LNCAP (cell line): Measurements from ENCODE around the gene MEGF6.

Experiments
- TF ChIP-seq, protein P1 (sequence below): fragments of 450-650 bp; IDR thresholded peaks from 2 replicates; pipeline ENCODE4 v1.5.1; 2017; ENCODE audit warnings: mild to moderate bottlenecking

MEGF6 gene

DNA sequence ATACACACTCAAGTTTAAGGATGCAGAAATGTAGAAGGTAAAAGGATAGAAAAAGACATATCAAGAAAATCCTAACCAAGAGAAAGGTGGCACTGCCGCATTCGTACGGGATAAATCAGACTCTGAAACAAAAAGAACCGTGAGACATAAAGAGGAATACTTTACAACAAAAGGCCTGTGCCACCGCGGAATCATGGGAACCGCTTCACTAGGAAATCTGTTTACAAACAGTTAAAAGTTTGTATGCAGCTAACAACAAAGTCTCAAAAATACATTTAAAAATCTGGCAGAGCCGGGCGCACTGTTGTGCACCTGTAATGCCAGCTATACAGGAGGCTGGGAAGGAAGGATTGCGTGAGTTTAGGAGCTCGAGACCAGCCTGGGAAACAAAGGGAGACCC, 30.5 kb upstream of the MEGF6 start:
- TF ChIP-seq, protein P1, sequence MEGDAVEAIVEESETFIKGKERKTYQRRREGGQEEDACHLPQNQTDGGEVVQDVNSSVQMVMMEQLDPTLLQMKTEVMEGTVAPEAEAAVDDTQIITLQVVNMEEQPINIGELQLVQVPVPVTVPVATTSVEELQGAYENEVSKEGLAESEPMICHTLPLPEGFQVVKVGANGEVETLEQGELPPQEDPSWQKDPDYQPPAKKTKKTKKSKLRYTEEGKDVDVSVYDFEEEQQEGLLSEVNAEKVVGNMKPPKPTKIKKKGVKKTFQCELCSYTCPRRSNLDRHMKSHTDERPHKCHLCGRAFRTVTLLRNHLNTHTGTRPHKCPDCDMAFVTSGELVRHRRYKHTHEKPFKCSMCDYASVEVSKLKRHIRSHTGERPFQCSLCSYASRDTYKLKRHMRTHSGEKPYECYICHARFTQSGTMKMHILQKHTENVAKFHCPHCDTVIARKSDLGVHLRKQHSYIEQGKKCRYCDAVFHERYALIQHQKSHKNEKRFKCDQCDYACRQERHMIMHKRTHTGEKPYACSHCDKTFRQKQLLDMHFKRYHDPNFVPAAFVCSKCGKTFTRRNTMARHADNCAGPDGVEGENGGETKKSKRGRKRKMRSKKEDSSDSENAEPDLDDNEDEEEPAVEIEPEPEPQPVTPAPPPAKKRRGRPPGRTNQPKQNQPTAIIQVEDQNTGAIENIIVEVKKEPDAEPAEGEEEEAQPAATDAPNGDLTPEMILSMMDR, result no peak

DNA sequence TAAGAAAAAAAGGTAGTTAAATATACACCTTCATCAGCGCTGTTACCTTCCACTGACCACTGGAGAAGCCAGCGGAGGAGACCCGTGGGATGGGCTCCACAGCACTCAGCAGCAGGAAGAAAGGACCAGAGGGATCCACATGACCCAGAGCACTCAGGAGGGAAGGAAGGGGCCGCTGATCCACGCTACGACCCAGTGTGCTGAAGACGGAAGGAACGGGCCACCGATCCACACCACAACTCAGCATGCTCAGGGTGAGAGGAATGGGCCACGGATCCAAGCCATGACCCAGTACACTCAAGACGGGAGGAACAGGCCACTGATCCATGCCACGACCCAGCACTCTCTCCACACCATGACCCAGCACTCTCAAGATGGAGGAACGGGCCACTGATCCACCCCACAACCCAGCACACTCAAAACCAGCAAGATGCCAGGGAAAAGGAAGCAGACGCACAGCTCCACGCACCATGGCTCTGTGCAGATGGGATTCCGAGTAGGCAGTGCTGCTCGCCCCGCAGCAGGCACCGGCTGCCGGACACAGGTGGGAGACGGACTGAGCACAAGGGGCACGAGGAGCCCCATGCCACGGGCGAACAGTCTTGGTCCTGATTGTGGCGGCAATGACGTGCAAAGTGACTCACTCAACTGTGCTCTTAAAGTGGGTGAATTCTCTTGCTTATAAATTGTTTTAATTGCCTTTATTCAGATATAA, 29.9 kb upstream of the MEGF6 start:
- TF ChIP-seq, protein P1, result no peak

DNA sequence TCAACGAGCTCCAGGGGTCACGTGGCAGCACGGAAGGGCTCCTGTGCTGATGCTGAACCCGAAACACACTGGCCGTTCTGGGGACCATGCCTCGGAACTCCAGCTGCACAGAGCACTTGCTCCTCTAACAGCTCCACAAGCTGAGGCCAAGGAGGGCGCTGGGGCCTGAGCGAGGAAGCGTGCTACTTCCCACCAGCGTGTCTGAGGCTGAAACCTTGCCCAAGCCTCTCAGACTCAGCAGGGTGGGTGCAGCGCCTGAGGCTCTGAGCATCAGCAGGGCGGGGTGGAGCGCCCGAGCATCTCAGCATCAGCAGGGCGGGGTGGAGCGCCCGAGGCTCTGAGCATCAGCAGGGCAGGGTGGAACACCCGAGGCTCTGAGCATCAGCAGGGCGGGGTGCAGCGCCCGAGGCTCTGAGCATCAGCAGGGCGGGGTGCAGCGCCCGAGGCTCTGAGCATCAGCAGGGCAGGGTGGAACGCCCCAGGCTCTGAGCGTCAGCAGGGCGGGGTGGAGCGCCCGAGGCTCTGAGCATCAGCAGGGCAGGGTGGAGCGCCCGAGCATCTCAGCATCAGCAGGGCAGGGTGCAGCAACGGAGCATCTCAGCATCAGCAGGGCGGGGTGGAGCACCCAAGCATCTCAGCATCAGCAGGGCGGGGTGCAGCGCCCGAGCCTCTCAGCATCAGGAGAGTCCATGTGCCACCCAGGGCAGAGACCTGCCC, 29.0 kb upstream of the MEGF6 start:
- TF ChIP-seq, protein P1, result no peak

DNA sequence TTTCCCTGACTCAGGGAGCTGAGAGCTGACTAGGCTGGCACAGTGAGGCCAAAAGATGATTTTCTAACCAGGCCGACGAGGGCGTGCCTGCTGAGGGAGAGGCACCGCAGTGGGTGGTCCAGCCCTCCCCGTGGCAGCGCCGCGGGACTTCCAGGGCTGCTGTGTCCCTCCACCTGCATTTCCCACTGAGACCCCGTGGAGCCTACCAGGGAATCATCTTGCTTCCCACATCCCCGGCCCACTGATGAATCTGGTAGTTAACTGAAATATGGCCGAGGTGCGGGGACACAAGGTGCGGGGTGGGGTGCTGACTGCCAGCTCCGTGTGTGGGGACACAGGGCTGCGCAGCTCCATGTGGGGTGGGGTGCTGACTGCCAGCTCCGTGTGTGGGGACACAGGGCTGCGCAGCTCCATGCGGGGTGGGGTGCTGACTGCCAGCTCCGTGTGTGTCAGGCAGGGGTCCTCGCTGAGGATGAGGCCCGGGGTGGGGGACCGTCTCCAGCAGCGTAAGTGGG, 28.1 kb upstream of the MEGF6 start:
- TF ChIP-seq, protein P1, result no peak

DNA sequence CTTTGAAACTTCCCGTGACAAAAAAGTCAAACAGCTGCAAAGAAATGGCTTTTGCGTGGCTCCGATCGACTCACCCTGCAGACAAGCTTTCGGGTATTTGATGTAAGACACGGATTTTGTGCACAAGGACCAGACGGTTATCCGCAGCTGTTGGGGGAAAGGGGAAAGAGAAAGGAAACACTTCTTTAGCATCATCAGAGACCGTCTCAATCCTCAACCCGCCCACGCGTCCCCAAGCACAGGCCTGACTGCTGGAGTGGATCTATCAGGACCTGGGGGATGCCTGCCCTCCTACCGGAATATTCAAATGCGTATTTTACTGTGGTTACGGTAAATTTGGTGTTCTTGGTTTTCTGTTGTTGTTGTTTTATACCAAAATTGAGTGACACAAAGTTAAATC, 27.4 kb upstream of the MEGF6 start:
- TF ChIP-seq, protein P1, result no peak

DNA sequence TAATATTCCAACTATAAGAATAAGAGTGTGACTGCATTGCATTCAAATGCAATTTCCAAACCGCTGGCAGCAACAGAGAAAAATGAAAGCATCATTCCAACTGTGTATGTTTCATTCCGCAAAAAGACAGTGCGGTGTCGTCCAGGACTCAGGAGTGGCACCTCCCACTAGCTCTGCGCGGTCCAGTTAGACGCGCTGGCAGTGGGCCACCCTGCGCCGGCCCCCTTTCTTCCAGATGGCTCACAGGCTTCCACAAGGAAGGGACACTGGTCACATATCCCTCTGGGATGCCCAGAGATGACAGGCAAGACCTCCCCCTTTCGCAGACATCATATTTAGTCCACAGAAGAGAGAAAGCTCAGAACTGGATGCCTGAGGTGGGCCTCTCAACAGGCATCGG, 26.7 kb upstream of the MEGF6 start:
- TF ChIP-seq, protein P1, result no peak

DNA sequence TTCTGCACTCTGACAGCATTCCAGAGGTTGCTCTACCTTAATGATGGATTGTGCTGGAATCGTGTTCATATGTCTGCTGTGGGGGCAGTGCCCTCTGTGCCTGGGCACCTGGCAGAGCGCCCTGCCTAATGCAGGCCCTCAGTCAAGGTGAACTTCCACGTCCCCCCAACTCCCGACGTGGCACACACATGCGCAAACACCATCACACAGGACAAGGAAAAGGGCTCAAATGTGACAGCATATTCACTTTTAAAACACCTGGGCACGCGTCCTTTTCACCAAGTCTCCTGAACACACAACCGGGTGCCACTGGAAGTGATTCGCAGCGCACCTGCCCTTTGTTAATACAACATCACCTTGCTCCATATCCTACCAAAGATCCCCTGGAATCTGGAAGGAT, 25.2 kb upstream of the MEGF6 start:
- TF ChIP-seq, protein P1, result no peak
